ENCODE results near the gene BAIAP2L1. TPM values are rescaled to one million over a fixed set of nuclear protein-coding genes. Genes with fewer than 3 reads are reported as not detected.

The BAIAP2L1 gene
- total and polyA plus RNA-seq, 12 donors: 16.9 to 49.0 (median 24.3) TPM

GRCh38 chr7:98257701-98258100, 143.2 kb downstream of the BAIAP2L1 start:
- no peak overlapping the region for H3K27ac ChIP-seq
- peaks cover 3 to 9% of the 10 kb centered on the region in 2 donors for H3K4me1 ChIP-seq (replicated peaks in 1 of 2)
- TF ChIP-seq, protein P1, sequence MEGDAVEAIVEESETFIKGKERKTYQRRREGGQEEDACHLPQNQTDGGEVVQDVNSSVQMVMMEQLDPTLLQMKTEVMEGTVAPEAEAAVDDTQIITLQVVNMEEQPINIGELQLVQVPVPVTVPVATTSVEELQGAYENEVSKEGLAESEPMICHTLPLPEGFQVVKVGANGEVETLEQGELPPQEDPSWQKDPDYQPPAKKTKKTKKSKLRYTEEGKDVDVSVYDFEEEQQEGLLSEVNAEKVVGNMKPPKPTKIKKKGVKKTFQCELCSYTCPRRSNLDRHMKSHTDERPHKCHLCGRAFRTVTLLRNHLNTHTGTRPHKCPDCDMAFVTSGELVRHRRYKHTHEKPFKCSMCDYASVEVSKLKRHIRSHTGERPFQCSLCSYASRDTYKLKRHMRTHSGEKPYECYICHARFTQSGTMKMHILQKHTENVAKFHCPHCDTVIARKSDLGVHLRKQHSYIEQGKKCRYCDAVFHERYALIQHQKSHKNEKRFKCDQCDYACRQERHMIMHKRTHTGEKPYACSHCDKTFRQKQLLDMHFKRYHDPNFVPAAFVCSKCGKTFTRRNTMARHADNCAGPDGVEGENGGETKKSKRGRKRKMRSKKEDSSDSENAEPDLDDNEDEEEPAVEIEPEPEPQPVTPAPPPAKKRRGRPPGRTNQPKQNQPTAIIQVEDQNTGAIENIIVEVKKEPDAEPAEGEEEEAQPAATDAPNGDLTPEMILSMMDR (IDR thresholded peaks at IDR 0.05): no peak
- no peak for TF ChIP-seq POLR2A (IDR thresholded peaks at IDR 0.05)
- intact Hi-C loops (cut with DNase I): no loop called here
- peaks cover 0 to 9% of the 10 kb centered on the region in 2 donors for H3K36me3 ChIP-seq (replicated peaks in 1 of 2)
- no peak for DNase-seq
- H3K4me3 ChIP-seq: no peak overlapping the region
- no peaks in the 10 kb centered on the region for H3K9me3 ChIP-seq (replicated peaks in 1 of 3)
- H3K27me3 ChIP-seq: no peaks in the 10 kb centered on the region
- WGBS, 4 donors: 81 to 95% (median 85%) methylated on average over 6 of the region's 6 CpGs

DNA sequence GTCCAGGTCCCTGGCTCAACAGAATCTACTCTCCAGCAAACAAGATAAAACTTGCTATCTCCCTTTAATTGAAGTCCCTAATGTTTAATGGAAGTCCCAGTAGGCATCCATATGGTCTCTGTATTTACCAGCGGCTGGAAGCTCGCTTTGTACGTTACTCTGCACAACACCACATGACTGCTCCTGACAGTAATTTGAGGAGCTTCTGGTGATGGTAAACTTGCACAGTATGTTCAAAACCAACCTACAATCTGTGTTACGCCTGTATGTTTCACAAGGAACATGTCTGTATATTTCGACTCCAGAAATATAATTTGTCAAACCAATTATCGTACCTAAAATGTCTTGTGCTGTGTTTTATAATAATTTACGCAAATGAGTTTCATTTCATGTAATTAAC, 144.5 kb downstream of the BAIAP2L1 start:
- peaks cover 0 to 9% of the 10 kb centered on the region in 2 donors for H3K36me3 ChIP-seq (replicated peaks in 1 of 2)
- 93 to 96% (median 94%) methylated on average over 7 of the region's 7 CpGs for WGBS, 4 donors
- H3K4me1 ChIP-seq (replicated peaks in 1 of 2): peaks cover 8 to 14% of the 10 kb centered on the region in 2 donors
- H3K4me3 ChIP-seq: no peak overlapping the region
- intact Hi-C loops (cut with DNase I): no loop called here
- no peak for DNase-seq
- no peak overlapping the region for H3K27ac ChIP-seq
- TF ChIP-seq POLR2A (IDR thresholded peaks at IDR 0.05): no peak
- TF ChIP-seq, protein P1 (IDR thresholded peaks at IDR 0.05): no peak
- no peaks in the 10 kb centered on the region for H3K27me3 ChIP-seq
- H3K9me3 ChIP-seq (replicated peaks in 1 of 3): no peaks in the 10 kb centered on the region

DNA sequence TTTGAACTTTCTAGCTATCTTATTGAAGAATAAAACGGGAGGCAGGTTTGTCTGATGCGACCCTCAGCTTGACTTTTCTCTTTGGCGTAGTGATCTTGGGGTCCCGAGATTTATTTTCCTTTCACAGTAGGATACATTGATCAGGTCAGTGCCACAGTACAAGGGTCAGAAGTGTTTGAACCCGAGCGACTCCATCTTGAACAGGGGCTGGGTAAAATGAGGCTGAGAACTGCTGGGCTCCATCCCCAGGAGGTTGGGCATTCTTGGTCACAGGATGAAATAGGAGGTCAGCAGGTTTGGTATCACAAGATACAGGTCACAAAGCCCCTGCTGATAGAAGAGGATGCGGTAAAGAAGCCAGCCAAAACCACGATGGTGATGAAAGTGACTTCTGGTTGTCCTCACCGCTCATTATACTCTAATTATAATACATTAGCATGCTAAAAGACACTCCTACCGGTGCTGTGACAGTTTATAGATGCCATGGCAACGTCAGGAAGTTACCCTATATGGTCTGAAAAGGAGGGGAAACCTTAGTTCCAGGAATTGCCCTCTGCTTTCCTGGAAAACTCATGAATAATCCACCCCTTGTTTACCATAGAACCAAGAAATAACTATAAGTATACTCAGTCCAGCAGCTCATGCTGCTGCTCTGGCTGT, 145.8 kb downstream of the BAIAP2L1 start:
- H3K27ac ChIP-seq: no peak overlapping the region
- no peaks in the 10 kb centered on the region for H3K9me3 ChIP-seq (replicated peaks in 1 of 3)
- intact Hi-C loops (cut with DNase I): no loop called here
- TF ChIP-seq, protein P1 (IDR thresholded peaks at IDR 0.05): no peak
- TF ChIP-seq POLR2A (IDR thresholded peaks at IDR 0.05): no peak
- peaks cover 12 to 25% of the 10 kb centered on the region in 2 donors for H3K4me1 ChIP-seq (replicated peaks in 1 of 2)
- H3K27me3 ChIP-seq: no peaks in the 10 kb centered on the region
- H3K4me3 ChIP-seq: no peak overlapping the region
- 81 to 94% (median 90%) methylated on average over 11 of the region's 11 CpGs for WGBS, 4 donors
- H3K36me3 ChIP-seq (replicated peaks in 1 of 2): peaks cover 0 to 9% of the 10 kb centered on the region in 2 donors
- no peak for DNase-seq

DNA sequence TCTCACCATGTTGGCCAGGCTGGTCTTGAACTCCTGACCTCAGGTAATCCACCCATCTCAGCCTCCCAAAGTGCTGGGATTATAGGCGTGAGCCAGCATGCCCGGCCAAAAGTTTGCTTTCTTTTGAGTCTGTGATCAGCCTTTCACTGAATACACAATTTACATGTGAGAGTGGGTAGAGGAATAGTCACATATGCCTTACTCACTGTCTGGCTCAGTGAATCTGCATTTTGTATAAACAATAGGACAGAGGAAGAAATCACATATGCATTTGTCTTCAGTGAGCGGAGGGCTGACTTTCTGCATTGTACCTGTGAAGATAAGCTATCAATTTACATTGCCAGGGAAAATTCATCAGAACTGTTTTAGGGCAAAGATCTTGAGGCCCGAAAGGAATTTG, 146.4 kb downstream of the BAIAP2L1 start:
- Histone ChIP-seq H3K27ac (no peak overlapping the region), H3K9me3 (replicated peaks in 1 of 3) (no peaks in the 10 kb centered on the region), H3K4me3 (no peak overlapping the region), H3K27me3 (no peaks in the 10 kb centered on the region), H3K4me1 (replicated peaks in 1 of 2) (peaks cover 12 to 25% of the 10 kb centered on the region in 2 donors), H3K36me3 (replicated peaks in 1 of 2) (peaks cover 0 to 9% of the 10 kb centered on the region in 2 donors)
- WGBS, 4 donors: 93 to 98% (median 96%) methylated on average over 4 of the region's 4 CpGs
- DNase-seq: no peak
- TF ChIP-seq POLR2A (IDR thresholded peaks at IDR 0.05): no peak
- intact Hi-C loops (cut with DNase I): no loop called here

Measured in adrenal gland (tissue), 12 donors.